HEK293 (cell line): ENCODE measurements around the gene IGF2R.

Source experiments
- CTCF ChIA-PET: fragments of 350-600 bp; formaldehyde crosslinking; extraction: SDS; loops from one replicate; lab custom pipeline; 2021; ENCODE audit warnings: antibody characterized with exemption; lab: Yijun Ruan, JAX
- POLR2A ChIA-PET: fragments of 300-600 bp; formaldehyde crosslinking; extraction: SDS; loops from one replicate; lab custom pipeline; 2020; ENCODE audit warnings: antibody characterized with exemption, inconsistent platforms; lab: Yijun Ruan, JAX
- H3K27ac ChIP-seq: fragments of 200-500 bp; sonication (Bioruptor generic); 2 replicates; pipeline ENCODE4 v1.5.1; 2014; ENCODE audit warnings: low read depth, low read length, control low read depth, inconsistent platforms; ENCODE audit errors: extremely low read depth
- H3K36me3 ChIP-seq, 2 experiments: fragments of 200-500 bp in 1 of 2; sonication (Bioruptor generic) in 1 of 2; 1 replicate in 1 of 2; 2 replicates in 1 of 2; pipeline ENCODE4 v1.5.1; 2014 to 2017; ENCODE audit warnings: inconsistent platforms in 2 of 2, low read length in 2 of 2; ENCODE audit not compliant: control insufficient read depth in 2 of 2, insufficient read depth in 1 of 2
- H3K4me1 ChIP-seq: fragments of 200-500 bp; sonication (Bioruptor generic); 2 replicates; pipeline ENCODE4 v1.5.1; 2014; ENCODE audit warnings: mild to moderate bottlenecking, low read length, inconsistent platforms; ENCODE audit not compliant: control insufficient read depth, insufficient read depth
- H3K4me3 ChIP-seq: 2 replicates; pipeline ENCODE4 v1.5.1; 2011; ENCODE audit warnings: low read depth, mild to moderate bottlenecking, control low read depth, low read length, moderate library complexity
- H3K9me3 ChIP-seq: fragments of 200-500 bp; sonication (Bioruptor generic); 2 replicates; pipeline ENCODE4 v1.5.1; 2014; ENCODE audit warnings: low read depth, low read length, inconsistent platforms; ENCODE audit not compliant: control insufficient read depth, insufficient read depth
- PRDM1 ChIP-seq: fragments of 450-650 bp; formaldehyde crosslinking; IDR thresholded peaks from 2 replicates; pipeline ENCODE4; 2016; ENCODE audit warnings: missing biosample characterization, missing genetic modification characterization
- SCRT2 ChIP-seq: fragments of 450-650 bp; formaldehyde crosslinking; IDR thresholded peaks from 2 replicates; pipeline ENCODE4 v1.5.1; 2016; ENCODE audit warnings: missing biosample characterization, missing genetic modification characterization
- ZNF112 ChIP-seq: fragments of 450-650 bp; formaldehyde crosslinking; IDR thresholded peaks from 2 replicates; pipeline ENCODE4 v1.5.0; 2017; ENCODE audit warnings: missing biosample characterization, missing genetic modification characterization
- ZNF2 ChIP-seq: fragments of 450-650 bp; formaldehyde crosslinking; IDR thresholded peaks from 2 replicates; pipeline ENCODE4 v1.5.1; 2016; ENCODE audit warnings: missing biosample characterization, missing genetic modification characterization
- ZNF211 ChIP-seq: fragments of 450-650 bp; formaldehyde crosslinking; IDR thresholded peaks from 2 replicates; pipeline ENCODE4 v1.5.1; 2016; ENCODE audit warnings: low read depth, missing biosample characterization, missing genetic modification characterization
- ZNF830 ChIP-seq: fragments of 450-650 bp; IDR thresholded peaks from 2 replicates; pipeline ENCODE4 v1.5.0; 2018; ENCODE audit warnings: missing biosample characterization, missing genetic modification characterization, low read depth, mild to moderate bottlenecking, moderate library complexity
- TF ChIP-seq, protein P1 (sequence below): fragments of 450-650 bp; formaldehyde crosslinking; IDR thresholded peaks from 2 replicates; pipeline ENCODE4 v1.5.1; 2016; ENCODE audit warnings: missing biosample characterization, missing genetic modification characterization
- TF ChIP-seq, protein P2 (sequence below): fragments of 450-650 bp; formaldehyde crosslinking; IDR thresholded peaks from 2 replicates; pipeline ENCODE4 v1.5.1; 2016; ENCODE audit warnings: missing biosample characterization, missing genetic modification characterization, borderline replicate concordance
- TF ChIP-seq, protein P3 (sequence below): fragments of 450-650 bp; formaldehyde crosslinking; IDR thresholded peaks from 2 replicates; pipeline ENCODE4 v1.5.1; 2016; ENCODE audit warnings: missing biosample characterization, missing genetic modification characterization
- TF ChIP-seq, protein P4 (sequence below): fragments of 450-650 bp; formaldehyde crosslinking; IDR thresholded peaks from 2 replicates; pipeline ENCODE4 v1.5.1; 2016; ENCODE audit warnings: missing biosample characterization, missing genetic modification characterization

Gene IGF2R

DNA sequence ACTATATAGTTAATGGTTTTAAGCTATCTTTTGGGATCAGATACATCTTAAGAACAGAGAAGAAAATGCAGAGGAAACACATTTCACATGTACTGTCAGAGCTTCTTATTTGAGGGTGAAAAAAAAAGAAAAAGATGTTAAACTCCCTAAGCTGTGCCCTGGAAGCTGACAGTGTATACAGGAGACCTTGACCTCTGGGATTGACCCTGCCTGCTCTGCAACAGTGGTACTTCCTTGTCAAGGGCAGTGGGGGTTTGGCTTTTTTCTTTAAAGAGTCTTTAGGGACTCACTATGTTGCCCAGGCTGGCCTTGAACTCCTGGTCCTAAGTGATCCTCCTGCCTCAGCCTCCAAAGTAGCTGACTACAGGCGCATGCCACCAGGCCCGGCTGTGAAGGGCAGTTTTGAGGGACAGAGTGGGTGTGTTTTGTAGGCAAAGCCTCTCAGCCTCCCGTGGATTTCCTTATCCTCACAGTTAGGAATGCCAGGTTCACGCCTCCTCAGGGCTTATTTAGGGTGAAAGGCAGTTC lies 92.1 kb downstream of the IGF2R start (continued):
- TF ChIP-seq, protein P1, sequence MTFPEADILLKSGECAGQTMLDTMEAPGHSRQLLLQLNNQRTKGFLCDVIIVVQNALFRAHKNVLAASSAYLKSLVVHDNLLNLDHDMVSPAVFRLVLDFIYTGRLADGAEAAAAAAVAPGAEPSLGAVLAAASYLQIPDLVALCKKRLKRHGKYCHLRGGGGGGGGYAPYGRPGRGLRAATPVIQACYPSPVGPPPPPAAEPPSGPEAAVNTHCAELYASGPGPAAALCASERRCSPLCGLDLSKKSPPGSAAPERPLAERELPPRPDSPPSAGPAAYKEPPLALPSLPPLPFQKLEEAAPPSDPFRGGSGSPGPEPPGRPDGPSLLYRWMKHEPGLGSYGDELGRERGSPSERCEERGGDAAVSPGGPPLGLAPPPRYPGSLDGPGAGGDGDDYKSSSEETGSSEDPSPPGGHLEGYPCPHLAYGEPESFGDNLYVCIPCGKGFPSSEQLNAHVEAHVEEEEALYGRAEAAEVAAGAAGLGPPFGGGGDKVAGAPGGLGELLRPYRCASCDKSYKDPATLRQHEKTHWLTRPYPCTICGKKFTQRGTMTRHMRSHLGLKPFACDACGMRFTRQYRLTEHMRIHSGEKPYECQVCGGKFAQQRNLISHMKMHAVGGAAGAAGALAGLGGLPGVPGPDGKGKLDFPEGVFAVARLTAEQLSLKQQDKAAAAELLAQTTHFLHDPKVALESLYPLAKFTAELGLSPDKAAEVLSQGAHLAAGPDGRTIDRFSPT = no peak
- TF ChIP-seq ZNF830 (no peak), ZNF2 (tag by site-specific recombination) (no peak)
- TF ChIP-seq, all 188 proteins: peak for 0

DNA sequence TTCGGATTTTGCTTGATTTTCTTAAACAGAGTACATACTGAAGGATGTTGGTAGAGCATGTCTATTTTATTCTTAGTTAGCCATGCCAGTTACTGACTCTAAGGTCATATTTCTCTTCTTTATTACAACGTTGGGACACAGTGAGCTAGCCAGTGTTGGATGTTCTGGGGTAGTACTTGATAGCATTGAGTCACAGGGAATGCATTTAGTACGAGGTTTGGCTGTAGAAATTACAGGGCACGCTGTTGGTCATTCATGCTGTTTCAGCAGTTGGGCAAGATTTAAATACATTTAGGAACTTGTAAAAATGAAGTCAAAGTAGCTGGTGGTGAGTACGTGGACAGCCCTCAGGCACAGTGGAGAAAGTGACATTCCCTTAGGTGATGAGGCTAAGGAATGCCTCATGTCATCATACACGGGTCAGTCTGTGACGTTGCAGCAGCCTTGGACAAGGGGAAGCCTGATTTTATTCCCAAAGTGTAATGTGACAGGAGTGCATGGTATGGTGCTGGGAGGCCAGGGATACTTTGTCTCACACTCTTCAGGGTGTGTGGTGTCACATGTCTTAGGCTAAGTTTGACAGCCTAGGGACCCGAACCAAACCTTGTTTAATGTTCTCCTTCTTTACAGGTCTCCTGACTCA lies 95.0 kb downstream of the IGF2R start:
- H3K27ac ChIP-seq = no peak overlapping the region
- TF ChIP-seq SCRT2 (tag by site-specific recombination) = no peak
- TF ChIP-seq, protein P2, sequence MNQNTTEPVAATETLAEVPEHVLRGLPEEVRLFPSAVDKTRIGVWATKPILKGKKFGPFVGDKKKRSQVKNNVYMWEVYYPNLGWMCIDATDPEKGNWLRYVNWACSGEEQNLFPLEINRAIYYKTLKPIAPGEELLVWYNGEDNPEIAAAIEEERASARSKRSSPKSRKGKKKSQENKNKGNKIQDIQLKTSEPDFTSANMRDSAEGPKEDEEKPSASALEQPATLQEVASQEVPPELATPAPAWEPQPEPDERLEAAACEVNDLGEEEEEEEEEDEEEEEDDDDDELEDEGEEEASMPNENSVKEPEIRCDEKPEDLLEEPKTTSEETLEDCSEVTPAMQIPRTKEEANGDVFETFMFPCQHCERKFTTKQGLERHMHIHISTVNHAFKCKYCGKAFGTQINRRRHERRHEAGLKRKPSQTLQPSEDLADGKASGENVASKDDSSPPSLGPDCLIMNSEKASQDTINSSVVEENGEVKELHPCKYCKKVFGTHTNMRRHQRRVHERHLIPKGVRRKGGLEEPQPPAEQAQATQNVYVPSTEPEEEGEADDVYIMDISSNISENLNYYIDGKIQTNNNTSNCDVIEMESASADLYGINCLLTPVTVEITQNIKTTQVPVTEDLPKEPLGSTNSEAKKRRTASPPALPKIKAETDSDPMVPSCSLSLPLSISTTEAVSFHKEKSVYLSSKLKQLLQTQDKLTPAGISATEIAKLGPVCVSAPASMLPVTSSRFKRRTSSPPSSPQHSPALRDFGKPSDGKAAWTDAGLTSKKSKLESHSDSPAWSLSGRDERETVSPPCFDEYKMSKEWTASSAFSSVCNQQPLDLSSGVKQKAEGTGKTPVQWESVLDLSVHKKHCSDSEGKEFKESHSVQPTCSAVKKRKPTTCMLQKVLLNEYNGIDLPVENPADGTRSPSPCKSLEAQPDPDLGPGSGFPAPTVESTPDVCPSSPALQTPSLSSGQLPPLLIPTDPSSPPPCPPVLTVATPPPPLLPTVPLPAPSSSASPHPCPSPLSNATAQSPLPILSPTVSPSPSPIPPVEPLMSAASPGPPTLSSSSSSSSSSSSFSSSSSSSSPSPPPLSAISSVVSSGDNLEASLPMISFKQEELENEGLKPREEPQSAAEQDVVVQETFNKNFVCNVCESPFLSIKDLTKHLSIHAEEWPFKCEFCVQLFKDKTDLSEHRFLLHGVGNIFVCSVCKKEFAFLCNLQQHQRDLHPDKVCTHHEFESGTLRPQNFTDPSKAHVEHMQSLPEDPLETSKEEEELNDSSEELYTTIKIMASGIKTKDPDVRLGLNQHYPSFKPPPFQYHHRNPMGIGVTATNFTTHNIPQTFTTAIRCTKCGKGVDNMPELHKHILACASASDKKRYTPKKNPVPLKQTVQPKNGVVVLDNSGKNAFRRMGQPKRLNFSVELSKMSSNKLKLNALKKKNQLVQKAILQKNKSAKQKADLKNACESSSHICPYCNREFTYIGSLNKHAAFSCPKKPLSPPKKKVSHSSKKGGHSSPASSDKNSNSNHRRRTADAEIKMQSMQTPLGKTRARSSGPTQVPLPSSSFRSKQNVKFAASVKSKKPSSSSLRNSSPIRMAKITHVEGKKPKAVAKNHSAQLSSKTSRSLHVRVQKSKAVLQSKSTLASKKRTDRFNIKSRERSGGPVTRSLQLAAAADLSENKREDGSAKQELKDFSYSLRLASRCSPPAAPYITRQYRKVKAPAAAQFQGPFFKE (tag by site-specific recombination) = no peak
- no peak for TF ChIP-seq PRDM1 (tag by site-specific recombination)
- TF ChIP-seq ZNF211 (tag by site-specific recombination) = no peak
- TF ChIP-seq, protein P3, sequence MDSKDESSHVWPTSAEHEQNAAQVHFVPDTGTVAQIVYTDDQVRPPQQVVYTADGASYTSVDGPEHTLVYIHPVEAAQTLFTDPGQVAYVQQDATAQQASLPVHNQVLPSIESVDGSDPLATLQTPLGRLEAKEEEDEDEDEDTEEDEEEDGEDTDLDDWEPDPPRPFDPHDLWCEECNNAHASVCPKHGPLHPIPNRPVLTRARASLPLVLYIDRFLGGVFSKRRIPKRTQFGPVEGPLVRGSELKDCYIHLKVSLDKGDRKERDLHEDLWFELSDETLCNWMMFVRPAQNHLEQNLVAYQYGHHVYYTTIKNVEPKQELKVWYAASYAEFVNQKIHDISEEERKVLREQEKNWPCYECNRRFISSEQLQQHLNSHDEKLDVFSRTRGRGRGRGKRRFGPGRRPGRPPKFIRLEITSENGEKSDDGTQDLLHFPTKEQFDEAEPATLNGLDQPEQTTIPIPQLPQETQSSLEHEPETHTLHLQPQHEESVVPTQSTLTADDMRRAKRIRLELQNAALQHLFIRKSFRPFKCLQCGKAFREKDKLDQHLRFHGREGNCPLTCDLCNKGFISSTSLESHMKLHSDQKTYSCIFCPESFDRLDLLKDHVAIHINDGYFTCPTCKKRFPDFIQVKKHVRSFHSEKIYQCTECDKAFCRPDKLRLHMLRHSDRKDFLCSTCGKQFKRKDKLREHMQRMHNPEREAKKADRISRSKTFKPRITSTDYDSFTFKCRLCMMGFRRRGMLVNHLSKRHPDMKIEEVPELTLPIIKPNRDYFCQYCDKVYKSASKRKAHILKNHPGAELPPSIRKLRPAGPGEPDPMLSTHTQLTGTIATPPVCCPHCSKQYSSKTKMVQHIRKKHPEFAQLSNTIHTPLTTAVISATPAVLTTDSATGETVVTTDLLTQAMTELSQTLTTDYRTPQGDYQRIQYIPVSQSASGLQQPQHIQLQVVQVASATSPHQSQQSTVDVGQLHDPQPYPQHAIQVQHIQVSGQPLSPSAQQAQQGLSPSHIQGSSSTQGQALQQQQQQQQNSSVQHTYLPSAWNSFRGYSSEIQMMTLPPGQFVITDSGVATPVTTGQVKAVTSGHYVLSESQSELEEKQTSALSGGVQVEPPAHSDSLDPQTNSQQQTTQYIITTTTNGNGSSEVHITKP (tag by site-specific recombination) = no peak
- TF ChIP-seq, protein P4, sequence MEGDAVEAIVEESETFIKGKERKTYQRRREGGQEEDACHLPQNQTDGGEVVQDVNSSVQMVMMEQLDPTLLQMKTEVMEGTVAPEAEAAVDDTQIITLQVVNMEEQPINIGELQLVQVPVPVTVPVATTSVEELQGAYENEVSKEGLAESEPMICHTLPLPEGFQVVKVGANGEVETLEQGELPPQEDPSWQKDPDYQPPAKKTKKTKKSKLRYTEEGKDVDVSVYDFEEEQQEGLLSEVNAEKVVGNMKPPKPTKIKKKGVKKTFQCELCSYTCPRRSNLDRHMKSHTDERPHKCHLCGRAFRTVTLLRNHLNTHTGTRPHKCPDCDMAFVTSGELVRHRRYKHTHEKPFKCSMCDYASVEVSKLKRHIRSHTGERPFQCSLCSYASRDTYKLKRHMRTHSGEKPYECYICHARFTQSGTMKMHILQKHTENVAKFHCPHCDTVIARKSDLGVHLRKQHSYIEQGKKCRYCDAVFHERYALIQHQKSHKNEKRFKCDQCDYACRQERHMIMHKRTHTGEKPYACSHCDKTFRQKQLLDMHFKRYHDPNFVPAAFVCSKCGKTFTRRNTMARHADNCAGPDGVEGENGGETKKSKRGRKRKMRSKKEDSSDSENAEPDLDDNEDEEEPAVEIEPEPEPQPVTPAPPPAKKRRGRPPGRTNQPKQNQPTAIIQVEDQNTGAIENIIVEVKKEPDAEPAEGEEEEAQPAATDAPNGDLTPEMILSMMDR (tag by site-specific recombination) = no peak
- no peak for TF ChIP-seq ZNF112 (tag by site-specific recombination)

More for the DNA sequence above, 95.0 kb downstream of the IGF2R start:
- no peak overlapping the region for H3K4me3 ChIP-seq
- H3K4me1 ChIP-seq = no peaks in the 10 kb centered on the region
- H3K36me3 ChIP-seq = peaks cover 27 to 90% of the 10 kb centered on the region in 2 experiments
- CTCF ChIA-PET = no interaction called here
- H3K9me3 ChIP-seq = no peaks in the 10 kb centered on the region
- POLR2A ChIA-PET = no interaction called here
